HG03135 (cell line): ENCODE results near the gene MND1.

Source experiments
- ATAC-seq: cut with Tn5 transposase; IDR thresholded peaks from one replicate; pipeline ENCODE4 v1.9.1; 2021; ENCODE audit warnings: mild to moderate bottlenecking, moderate library complexity; ENCODE audit not compliant: unreplicated experiment

The MND1 gene

DNA sequence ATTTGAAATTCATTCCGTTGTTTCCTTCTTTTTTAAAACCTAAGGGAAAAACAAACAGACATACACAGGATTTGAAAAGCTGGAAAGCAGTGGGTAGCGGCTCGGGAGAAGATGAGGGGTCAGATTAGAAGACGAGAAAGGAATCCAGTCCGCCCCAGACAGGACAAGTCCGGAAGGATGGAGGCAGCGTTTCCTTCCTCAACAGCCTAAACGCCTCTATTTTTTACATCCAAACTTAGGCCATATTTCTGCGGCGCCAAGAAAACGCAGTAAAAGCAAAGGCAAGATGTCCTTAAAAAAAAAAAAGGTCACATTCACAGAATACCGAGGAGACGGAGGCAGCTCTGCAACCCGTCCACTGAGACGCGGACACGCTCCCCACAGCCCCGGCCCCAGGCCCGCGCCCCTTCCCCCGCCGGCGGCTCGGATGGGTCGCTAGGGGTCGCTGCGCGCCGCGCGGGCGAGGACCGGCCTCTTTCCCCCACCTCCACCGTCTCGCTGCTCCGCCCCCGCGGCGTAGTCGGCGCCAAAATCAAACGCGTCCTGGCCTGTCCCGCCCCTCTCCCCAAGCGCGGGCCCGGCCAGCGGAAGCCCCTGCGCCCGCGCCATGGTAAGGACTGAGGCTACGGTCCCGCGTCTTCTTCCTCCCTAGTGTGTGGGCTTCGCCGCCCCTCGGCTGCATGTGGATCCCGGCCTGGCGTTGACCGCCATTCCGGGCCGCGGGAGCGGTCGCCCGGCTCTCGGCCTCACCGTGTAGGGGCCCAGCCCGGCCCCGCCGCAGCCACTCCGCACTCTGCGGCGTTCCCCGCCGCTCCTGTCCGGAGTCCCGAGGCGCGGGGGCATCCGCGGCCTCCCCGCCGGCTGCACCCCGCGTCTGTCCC is at the start of gene MND1:
TSS of gene MND1 (plus strand) at position 558 of the 881 bp plus-strand sequence. CDS start at position 608, 50 bp downstream.
- peak; percentile 71 for ATAC-seq

- ATAC-seq: no peak
Observed at GRCh38 chr4:153295131-153295755, 49.2 kb upstream of the MND1 start.

GRCh38 chr4:153296040-153296823 is 48.3 kb upstream of the MND1 start:
- ATAC-seq: no peak

GRCh38 chr4:153297116-153297515 is 47.4 kb upstream of the MND1 start:
- no peak for ATAC-seq

- no peak for ATAC-seq
Observed at GRCh38 chr4:153310793-153311192, 33.7 kb upstream of the MND1 start.

- ATAC-seq: no peak
Observed at GRCh38 chr4:153314915-153315314, 29.6 kb upstream of the MND1 start.

GRCh38 chr4:153318696-153319320 is 25.7 kb upstream of the MND1 start:
- no peak for ATAC-seq

GRCh38 chr4:153322791-153323190 is 21.7 kb upstream of the MND1 start:
- no peak for ATAC-seq

DNA sequence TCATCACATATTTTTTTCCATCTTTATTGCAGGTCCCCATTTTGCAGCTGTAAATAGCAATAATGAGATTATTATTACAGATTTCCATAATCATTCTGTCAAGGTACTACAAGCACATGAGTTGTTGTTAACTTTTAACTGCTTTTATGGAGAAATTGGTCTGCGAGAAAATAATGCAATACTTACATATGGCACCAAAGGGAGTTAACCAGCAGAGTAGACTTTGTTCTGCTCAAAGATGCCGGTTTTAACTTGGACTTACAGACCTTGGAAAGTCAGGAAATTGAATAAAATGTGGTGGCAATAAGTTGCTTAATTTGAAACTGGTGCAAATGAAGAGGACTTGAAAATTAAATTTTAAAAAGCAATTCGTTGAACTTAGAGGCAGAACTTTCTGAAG is 20.4 kb upstream of the MND1 start:
- ATAC-seq: no peak

- no peak for ATAC-seq
Observed at GRCh38 chr4:153325558-153325957, 18.9 kb upstream of the MND1 start.

DNA sequence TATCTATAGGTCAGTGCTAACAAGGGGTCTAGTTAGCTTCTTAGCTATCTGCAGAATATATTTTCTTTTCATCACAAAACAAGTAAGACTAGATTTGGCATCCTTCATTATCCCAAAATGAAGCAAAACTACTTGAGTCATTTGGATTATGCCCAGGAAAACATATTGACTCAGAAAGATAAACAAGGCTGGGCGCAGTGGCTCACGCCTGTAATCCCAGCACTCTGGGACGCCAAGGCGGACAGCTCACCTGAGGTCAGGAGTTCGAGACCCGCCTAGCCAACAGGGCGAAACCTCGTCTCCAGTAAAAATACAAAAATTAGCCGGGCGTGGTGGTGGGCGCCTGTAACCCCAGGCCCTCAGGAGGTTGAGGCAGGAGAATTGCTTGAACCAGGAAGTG is 18.0 kb upstream of the MND1 start:
- no peak for ATAC-seq

- ATAC-seq: no peak
Observed at GRCh38 chr4:153327247-153327646, 17.2 kb upstream of the MND1 start.

- ATAC-seq: no peak
Observed at GRCh38 chr4:153332936-153333335, 11.6 kb upstream of the MND1 start.

- no peak for ATAC-seq
Observed at GRCh38 chr4:153333874-153334273, 10.6 kb upstream of the MND1 start.

DNA sequence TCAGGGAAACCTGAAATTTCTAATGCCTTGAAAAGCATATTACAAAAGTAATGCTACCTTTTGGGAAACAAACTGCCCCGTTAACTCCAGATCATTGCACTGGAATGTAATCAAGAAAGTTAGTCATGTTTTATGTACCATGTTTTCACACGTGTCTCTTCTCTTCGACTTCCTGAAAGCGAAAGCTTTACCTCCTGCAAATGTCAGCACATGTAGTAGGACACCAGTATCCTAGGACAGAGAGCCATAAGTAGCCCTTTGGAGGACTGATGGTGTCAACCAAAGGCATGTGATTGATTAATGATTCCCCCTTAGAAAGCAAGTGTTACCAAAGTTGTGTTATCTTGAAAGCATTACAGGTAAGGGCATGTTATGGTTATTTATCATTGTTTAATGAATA is 8.8 kb upstream of the MND1 start:
- ATAC-seq: no peak

DNA sequence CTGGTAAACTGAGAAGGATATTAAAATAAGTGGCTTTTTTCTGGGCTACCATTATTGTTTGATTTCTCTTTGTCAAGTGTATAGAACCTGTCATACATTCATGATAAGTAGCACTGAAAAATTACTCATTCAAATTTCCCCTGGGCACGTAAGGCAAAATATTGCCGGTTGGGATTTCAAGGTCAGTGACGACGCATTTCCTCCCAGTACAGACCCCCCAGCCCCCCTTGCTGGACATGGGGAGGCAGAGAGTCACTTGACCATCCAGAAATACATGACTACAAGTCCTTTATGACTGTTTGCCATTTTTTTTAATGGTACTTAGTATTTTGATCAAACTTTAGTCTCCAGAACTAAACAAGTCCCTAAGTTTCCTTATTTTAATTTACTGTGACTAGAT is 6.8 kb upstream of the MND1 start:
- ATAC-seq: no peak

DNA sequence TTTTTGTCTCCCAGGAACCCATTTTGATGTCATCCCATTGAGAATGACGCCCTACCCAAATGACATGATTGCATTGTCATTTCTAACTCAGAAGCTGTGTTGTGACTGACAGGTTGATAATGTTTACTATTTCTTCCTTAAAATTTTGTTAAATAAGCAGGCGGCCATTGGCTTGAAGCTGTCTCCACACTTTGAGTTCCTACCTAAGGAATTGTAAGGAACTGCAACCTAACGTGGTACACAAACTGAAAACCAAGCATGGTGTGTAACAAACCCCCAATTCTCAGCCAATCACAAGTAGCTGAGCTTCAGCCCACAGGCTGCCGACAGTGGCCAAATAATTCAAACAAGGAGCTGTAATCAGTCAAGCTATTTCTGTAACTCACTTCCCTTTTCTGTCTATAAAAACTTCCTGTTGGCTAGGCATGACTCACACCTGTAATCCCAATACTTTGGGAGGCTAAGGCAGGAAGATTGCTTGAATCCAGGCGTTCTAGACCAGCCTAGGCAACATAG is 2.9 kb upstream of the MND1 start:
- ATAC-seq: no peak

- ATAC-seq: no peak
Observed at GRCh38 chr4:153342751-153343552, 1.5 kb upstream of the MND1 start.

DNA sequence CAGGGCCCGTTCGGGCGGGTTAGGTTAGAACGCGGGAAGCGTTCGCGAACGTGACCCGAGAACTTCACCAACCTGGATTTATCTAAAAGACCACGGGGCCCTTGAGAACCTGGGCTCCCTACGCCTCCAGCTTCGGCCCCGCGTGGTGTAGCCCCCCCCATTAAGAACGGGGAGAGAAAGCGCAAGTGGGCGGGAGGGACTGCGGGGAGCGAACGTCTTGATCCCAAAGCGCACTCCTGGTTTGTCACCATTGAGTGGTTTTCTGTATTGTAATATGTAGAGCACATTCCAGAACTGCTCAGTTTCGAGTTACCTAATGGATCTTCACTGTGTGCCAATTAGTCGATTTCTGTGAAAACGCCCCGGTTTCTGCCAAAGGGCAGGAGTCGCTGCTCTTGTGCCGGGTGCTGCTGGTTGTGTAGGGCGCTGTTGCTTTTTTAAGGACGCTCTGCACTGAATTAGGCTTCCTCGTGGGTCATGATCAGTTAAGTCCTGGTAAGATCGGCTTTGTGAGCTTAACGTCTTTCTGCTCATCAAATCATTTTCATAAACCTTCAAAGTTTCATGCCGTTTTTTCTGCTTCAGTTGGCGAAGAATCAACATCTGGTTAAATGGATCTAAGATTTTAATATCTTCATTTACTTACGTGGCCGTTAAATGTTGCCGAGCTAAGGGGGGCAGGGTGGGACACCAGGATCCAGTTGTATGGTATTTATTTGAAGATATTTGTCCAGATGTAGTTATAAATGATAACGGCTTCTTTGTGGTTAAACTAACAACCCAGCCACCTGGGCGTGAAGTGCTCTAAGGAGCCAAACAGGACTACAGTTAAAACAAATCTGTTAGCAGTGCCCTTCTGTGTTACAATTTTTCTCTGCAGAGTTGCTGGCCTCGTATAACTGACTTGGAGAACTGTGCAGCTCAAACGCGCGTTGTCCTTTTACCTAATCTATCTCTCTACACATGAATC is 809 bp downstream of the MND1 start:
- ATAC-seq: peak; percentile 35
